PFSK-1 (cell line): ENCODE measurements around the gene FAM186B.

Experiments used
- POLR2AphosphoS5 ChIP-seq: IDR thresholded peaks from 2 replicates; pipeline ENCODE4 v1.6.1; 2012; ENCODE audit warnings: low read depth, mild to moderate bottlenecking, control low read depth, low read length, moderate library complexity
- SIN3A ChIP-seq: IDR thresholded peaks from 2 replicates; pipeline ENCODE4 v1.6.1; 2012; ENCODE audit warnings: mild to moderate bottlenecking, low read length, moderate library complexity, borderline replicate concordance; ENCODE audit not compliant: insufficient read depth

- TF ChIP-seq POLR2AphosphoS5 (no peak), SIN3A (no peak)
These were observed 31.1 kb upstream of the FAM186B start for GRCh38 chr12:49636574-49636973.
